AG04449 (cell line): ENCODE data around the gene EHD1.
A peak's percentile ranks its signal among the peaks of the same experiment; 100 is the strongest.

ENCODE experiments used
- CTCF ChIA-PET: fragments of 350-600 bp; formaldehyde crosslinking; extraction: SDS; loops from one replicate; lab custom pipeline; 2021; ENCODE audit warnings: antibody characterized with exemption; lab: Yijun Ruan, JAX
- POLR2A ChIA-PET: fragments of 400-600, 350-600 bp; formaldehyde crosslinking; extraction: SDS; loops from one replicate; lab custom pipeline; 2020; ENCODE audit warnings: antibody characterized with exemption, inconsistent platforms; lab: Yijun Ruan, JAX
- DNase-seq: peaks from one replicate; pipeline ENCODE4 v3.0.0-alpha.2; 2010; ENCODE audit warnings: low read depth, low spot score
- H3K4me3 ChIP-seq: 2 replicates; pipeline ENCODE4 v1.5.1; 2011; ENCODE audit warnings: low read depth, mild to moderate bottlenecking, control low read depth, low read length
- CTCF ChIP-seq: IDR thresholded peaks from one replicate; pipeline ENCODE4 v1.5.1; 2011; ENCODE audit warnings: mild to moderate bottlenecking, moderate library complexity, low read length, control low read depth, inconsistent platforms; ENCODE audit not compliant: insufficient read depth; ENCODE audit errors: missing control alignments

The EHD1 gene

GRCh38 chr11:64844330-64845128, 33.9 kb downstream of the EHD1 start, which contains the start of gene CDC42BPG:
Gene CDC42BPG (minus strand): TSS chr11:64844653. CDS start chr11:64844569, 84 bp downstream.
- POLR2A ChIA-PET: interaction anchor here (1.1 to 2.3 kb wide), 2 partner anchors 32 to 162 kb away, joined by 3 to 8 read pairs; no protein-coding TSS in a partner anchor
- TF ChIP-seq CTCF: peak; percentile 92
- DNase-seq: no peak
- peak within 1 kb of the TSS; percentile 39 for H3K4me3 ChIP-seq
- CTCF ChIA-PET: interaction anchor here (0.8 to 37.3 kb wide), 14 partner anchors 8 to 272 kb away, joined by 4 to 1375 read pairs (median 10); partner anchors contain the start of genes ARL2, EHD1, MEN1 and TM7SF2

- ChIA-PET POLR2A (interaction anchor here (1.1 to 2.3 kb wide), 2 partner anchors 33 to 163 kb away, joined by 3 to 8 read pairs; no protein-coding TSS in a partner anchor), CTCF (interaction anchor here (0.8 to 37.3 kb wide), 14 partner anchors 8 to 273 kb away, joined by 3 to 1375 read pairs (median 10); partner anchors contain the start of genes ARL2, EHD1, MEN1 and TM7SF2)
- H3K4me3 ChIP-seq: no peak overlapping the region
- DNase-seq: no peak
- no peak for TF ChIP-seq CTCF
Measured at GRCh38 chr11:64843686-64844329, 34.6 kb downstream of the EHD1 start.

GRCh38 chr11:64842851-64843685, 35.4 kb downstream of the EHD1 start:
- ChIA-PET POLR2A (no interaction called here), CTCF (interaction anchor here (1.1 to 37.3 kb wide), 9 partner anchors 10 to 269 kb away, joined by 3 to 1375 read pairs (median 5); partner anchors contain the start of genes EHD1, MEN1 and TM7SF2)
- DNase-seq: no peak
- H3K4me3 ChIP-seq: no peak overlapping the region
- TF ChIP-seq CTCF: no peak

GRCh38 chr11:64842366-64842759, 36.1 kb downstream of the EHD1 start:
- POLR2A ChIA-PET: no interaction called here
- no peak for DNase-seq
- no peak overlapping the region for H3K4me3 ChIP-seq
- no peak for TF ChIP-seq CTCF
- CTCF ChIA-PET: interaction anchor here (0.8 to 37.3 kb wide), 6 partner anchors 9 to 276 kb away, joined by 3 to 1375 read pairs (median 4); partner anchors contain the start of gene EHD1

GRCh38 chr11:64841592-64842365, 36.6 kb downstream of the EHD1 start:
- no peak overlapping the region for H3K4me3 ChIP-seq
- POLR2A ChIA-PET: no interaction called here
- TF ChIP-seq CTCF: no peak
- CTCF ChIA-PET: interaction anchor here (0.8 to 37.3 kb wide), 6 partner anchors 9 to 276 kb away, joined by 3 to 1375 read pairs (median 4); partner anchors contain the start of gene EHD1
- DNase-seq: no peak
